ENCODE measurements around the gene GUCY2C. TPM values are rescaled to one million over a fixed set of nuclear protein-coding genes. Genes with fewer than 3 reads are reported as not detected.

Gene GUCY2C
- total RNA-seq, 1 experiment from 2014 or later = not detected

- DNase-seq (ENCODE audit: low spot score) = peak; percentile 76
- POLR2A ChIA-PET (ENCODE audit: low non-redundant PET) = no interaction called here
- Histone ChIP-seq H3K4me3 (ENCODE audit: low read depth, low read length, poor library complexity, severe bottlenecking) (no peak overlapping the region), H3K36me3 (ENCODE audit: insufficient read depth, low read length, poor library complexity, severe bottlenecking) (no peaks in the 10 kb centered on the region), H3K27ac (ENCODE audit: low read depth, low read length, poor library complexity, severe bottlenecking) (no peak overlapping the region), H3K27me3 (replicated peaks; ENCODE audit: insufficient read depth, low read depth, low read length, poor library complexity) (no peaks in the 10 kb centered on the region), H3K4me1 (ENCODE audit: insufficient read depth, low read length, poor library complexity, severe bottlenecking) (no peaks in the 10 kb centered on the region), H3K9me3 (ENCODE audit: low read depth, low read length, poor library complexity, severe bottlenecking) (no peaks in the 10 kb centered on the region)
- no peak for TF ChIP-seq EZH2 (IDR thresholded peaks at IDR 0.05; ENCODE audit: borderline replicate concordance, low read depth, low read length, poor library complexity, severe bottlenecking)
- TF ChIP-seq, protein P1, sequence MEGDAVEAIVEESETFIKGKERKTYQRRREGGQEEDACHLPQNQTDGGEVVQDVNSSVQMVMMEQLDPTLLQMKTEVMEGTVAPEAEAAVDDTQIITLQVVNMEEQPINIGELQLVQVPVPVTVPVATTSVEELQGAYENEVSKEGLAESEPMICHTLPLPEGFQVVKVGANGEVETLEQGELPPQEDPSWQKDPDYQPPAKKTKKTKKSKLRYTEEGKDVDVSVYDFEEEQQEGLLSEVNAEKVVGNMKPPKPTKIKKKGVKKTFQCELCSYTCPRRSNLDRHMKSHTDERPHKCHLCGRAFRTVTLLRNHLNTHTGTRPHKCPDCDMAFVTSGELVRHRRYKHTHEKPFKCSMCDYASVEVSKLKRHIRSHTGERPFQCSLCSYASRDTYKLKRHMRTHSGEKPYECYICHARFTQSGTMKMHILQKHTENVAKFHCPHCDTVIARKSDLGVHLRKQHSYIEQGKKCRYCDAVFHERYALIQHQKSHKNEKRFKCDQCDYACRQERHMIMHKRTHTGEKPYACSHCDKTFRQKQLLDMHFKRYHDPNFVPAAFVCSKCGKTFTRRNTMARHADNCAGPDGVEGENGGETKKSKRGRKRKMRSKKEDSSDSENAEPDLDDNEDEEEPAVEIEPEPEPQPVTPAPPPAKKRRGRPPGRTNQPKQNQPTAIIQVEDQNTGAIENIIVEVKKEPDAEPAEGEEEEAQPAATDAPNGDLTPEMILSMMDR (conservative IDR thresholded peaks at IDR 0.05; ENCODE audit: low read depth, low read length) = peak; percentile 73
- CTCF ChIA-PET = interaction anchor here (1.2 kb wide), 1 partner anchor 272 kb away, joined by 6 read pairs; no protein-coding TSS in a partner anchor
- intact Hi-C loops (cut with micrococcal nuclease; ENCODE audit: unreplicated experiment) = loop anchor here (1.0 to 10.0 kb wide), 3 partner anchors 273 to 801 kb away; no protein-coding TSS in a partner anchor
- BruUV-seq (replicated peaks) = no TSS peak
These were observed 27.4 kb upstream of the GUCY2C start for GRCh38 chr12:14723763-14724162.

DNA sequence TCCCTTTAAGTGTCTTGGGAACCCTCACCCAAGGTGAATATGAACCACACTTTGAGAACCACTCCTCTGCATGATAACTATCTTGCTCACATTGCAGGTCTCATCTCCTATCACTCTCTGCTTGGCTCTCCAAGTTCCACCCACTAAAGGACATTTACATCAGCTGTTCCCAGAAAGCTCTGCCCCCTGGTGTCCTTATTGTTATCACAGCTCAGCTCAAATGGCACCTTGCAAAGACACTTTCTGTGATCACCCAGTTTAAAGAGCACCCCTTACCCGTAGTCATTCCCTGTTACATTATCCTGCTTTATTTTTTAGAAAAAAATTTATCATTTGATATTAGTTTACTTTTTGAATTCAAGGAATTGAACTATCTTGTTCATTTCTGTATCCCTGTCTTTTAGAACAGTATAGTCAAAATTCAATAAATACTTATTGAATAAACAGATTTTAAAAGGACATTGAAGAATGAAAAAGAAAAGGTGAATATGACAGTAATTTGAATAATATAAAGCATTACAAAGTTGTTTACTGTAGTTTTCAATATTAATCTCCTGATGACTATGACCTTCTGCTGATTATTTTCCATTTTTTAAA, 20.5 kb upstream of the GUCY2C start:
- BruUV-seq (replicated peaks) = no TSS peak
- ChIA-PET CTCF (interaction anchor here (0.6 to 1.0 kb wide), 2 partner anchors 17 to 479 kb away, joined by 5 to 6 read pairs; no protein-coding TSS in a partner anchor), POLR2A (ENCODE audit: low non-redundant PET) (no interaction called here)
- intact Hi-C loops (cut with micrococcal nuclease; ENCODE audit: unreplicated experiment) = loop anchor here (1.0 kb wide), 1 partner anchor 87 kb away; no protein-coding TSS in a partner anchor
- Histone ChIP-seq H3K27ac (ENCODE audit: low read depth, low read length, poor library complexity, severe bottlenecking) (no peak overlapping the region), H3K27me3 (replicated peaks; ENCODE audit: insufficient read depth, low read depth, low read length, poor library complexity) (no peaks in the 10 kb centered on the region), H3K36me3 (ENCODE audit: insufficient read depth, low read length, poor library complexity, severe bottlenecking) (no peaks in the 10 kb centered on the region), H3K4me3 (ENCODE audit: low read depth, low read length, poor library complexity, severe bottlenecking) (no peak overlapping the region), H3K4me1 (ENCODE audit: insufficient read depth, low read length, poor library complexity, severe bottlenecking) (no peaks in the 10 kb centered on the region), H3K9me3 (ENCODE audit: low read depth, low read length, poor library complexity, severe bottlenecking) (no peaks in the 10 kb centered on the region)
- TF ChIP-seq EZH2 (IDR thresholded peaks at IDR 0.05; ENCODE audit: borderline replicate concordance, low read depth, low read length, poor library complexity, severe bottlenecking) = no peak
- TF ChIP-seq, protein P1 (conservative IDR thresholded peaks at IDR 0.05; ENCODE audit: low read depth, low read length) = peak; percentile 72
- DNase-seq (ENCODE audit: low spot score) = peak; percentile 76

GRCh38 chr12:14714437-14714836, 18.0 kb upstream of the GUCY2C start:
- no TSS peak for BruUV-seq (replicated peaks)
- intact Hi-C loops (cut with micrococcal nuclease; ENCODE audit: unreplicated experiment) = no loop called here
- ChIA-PET CTCF (no interaction called here), POLR2A (ENCODE audit: low non-redundant PET) (no interaction called here)
- Histone ChIP-seq H3K4me1 (ENCODE audit: insufficient read depth, low read length, poor library complexity, severe bottlenecking) (peaks cover 3% of the 10 kb centered on the region), H3K4me3 (ENCODE audit: low read depth, low read length, poor library complexity, severe bottlenecking) (no peak overlapping the region), H3K27ac (ENCODE audit: low read depth, low read length, poor library complexity, severe bottlenecking) (no peak overlapping the region), H3K27me3 (replicated peaks; ENCODE audit: insufficient read depth, low read depth, low read length, poor library complexity) (no peaks in the 10 kb centered on the region), H3K9me3 (ENCODE audit: low read depth, low read length, poor library complexity, severe bottlenecking) (no peaks in the 10 kb centered on the region), H3K36me3 (ENCODE audit: insufficient read depth, low read length, poor library complexity, severe bottlenecking) (no peaks in the 10 kb centered on the region)
- no peak for DNase-seq (ENCODE audit: low spot score)
- TF ChIP-seq, protein P1 (conservative IDR thresholded peaks at IDR 0.05; ENCODE audit: low read depth, low read length) = no peak
- no peak for TF ChIP-seq EZH2 (IDR thresholded peaks at IDR 0.05; ENCODE audit: borderline replicate concordance, low read depth, low read length, poor library complexity, severe bottlenecking)
